K562 (cell line): Measurements from ENCODE around the gene LRRK1.

Source experiments
- BRF1 ChIP-seq: IDR thresholded peaks from 3 replicates; pipeline ENCODE4 v1.6.1; 2011; ENCODE audit warnings: borderline replicate concordance, mild to moderate bottlenecking; ENCODE audit not compliant: insufficient read length; ENCODE audit errors: extremely low read depth
- CTCF ChIP-seq, 3 experiments: IDR thresholded peaks in 2 of 3; conservative IDR thresholded peaks in 1 of 3; 2 replicates each; pipeline ENCODE4 v1.5.1; 2011 to 2012; ENCODE audit warnings: low read length in 3 of 3, mild to moderate bottlenecking in 3 of 3, control low read depth in 2 of 3, improper control_type of control experiment in 1 of 3, inconsistent platforms in 1 of 3, low read depth in 1 of 3, mixed read lengths in 1 of 3, moderate library complexity in 1 of 3; ENCODE audit not compliant: insufficient read depth in 2 of 3
- EHMT2 ChIP-seq: fragments of 450-650 bp; IDR thresholded peaks from 2 replicates; pipeline ENCODE4 v1.6.1; 2018; ENCODE audit warnings: antibody characterized with exemption
- ELF4 ChIP-seq: fragments of 450-650 bp; formaldehyde crosslinking; IDR thresholded peaks from 2 replicates; pipeline ENCODE4 v1.4.0; 2022; ENCODE audit warnings: missing genetic modification characterization
- IRF1 ChIP-seq: sonication (generic); formaldehyde crosslinking; IDR thresholded peaks from 2 replicates; pipeline ENCODE4 v1.8.0; 2022; ENCODE audit warnings: missing genetic modification reagents, mild to moderate bottlenecking, borderline replicate concordance
- PKNOX1 ChIP-seq: fragments of 450-650 bp; IDR thresholded peaks from 2 replicates; pipeline ENCODE4 v1.6.1; 2016
- RBBP5 ChIP-seq: fragments of 200-600 bp; sonication (generic); IDR thresholded peaks from 2 replicates; pipeline ENCODE4 v1.6.1; 2012; ENCODE audit warnings: borderline replicate concordance, mild to moderate bottlenecking, low read length, control low read depth, inconsistent platforms; ENCODE audit not compliant: insufficient read depth, poor library complexity, severe bottlenecking
- SIRT6 ChIP-seq: IDR thresholded peaks from one replicate; pipeline ENCODE4 v1.6.1; 2012; ENCODE audit warnings: low read depth, mild to moderate bottlenecking, control low read depth, inconsistent platforms, low read length, moderate library complexity
- TARDBP ChIP-seq: fragments of 450-650 bp; IDR thresholded peaks from 2 replicates; pipeline ENCODE4 v1.6.1; 2016
- ZBTB2 ChIP-seq: fragments of 450-650 bp; IDR thresholded peaks from 2 replicates; pipeline ENCODE4 v1.6.1; 2016; ENCODE audit warnings: antibody characterized with exemption
- ZNF124 ChIP-seq: sonication (generic); formaldehyde crosslinking; IDR thresholded peaks from 2 replicates; pipeline ENCODE4 v1.8.1; 2022; ENCODE audit warnings: missing genetic modification reagents
- ZNF449 ChIP-seq: fragments of 250-450 bp; sonication (Bioruptor Pico); IDR thresholded peaks from 2 replicates; pipeline ENCODE4 v1.8.0; 2022; ENCODE audit warnings: moderate library complexity, mild to moderate bottlenecking, inconsistent platforms

GRCh38 chr15:100887211-100887913, 31.8 kb upstream of the LRRK1 start:
- TF ChIP-seq CTCF (IDR thresholded peaks at IDR 0.05 in 2 of 3, conservative IDR thresholded peaks at IDR 0.05 in 1 of 3; ENCODE audit: insufficient read depth in 2 of 3, low read depth in 1 of 3, low read length in 3 of 3) (no peak), RBBP5 (no peak), ELF4 (CRISPR knock-in tag) (no peak), TARDBP (no peak), IRF1 (CRISPR knock-in tag) (no peak), SIRT6 (no peak), ZBTB2 (no peak), BRF1 (no peak), EHMT2 (no peak), ZNF124 (CRISPR knock-in tag) (no peak), PKNOX1 (no peak), ZNF449 (no peak)
